Transverse colon (tissue), 4 donors: ENCODE data around the gene CYP26A1. TPM values are rescaled to one million over a fixed set of nuclear protein-coding genes. Genes with fewer than 3 reads are reported as not detected.

Experiments
- DNase-seq: peaks from one replicate; pipeline ENCODE4 v3.0.0-alpha.2; 2019
- H3K27ac ChIP-seq, 4 donors: fragments of 200-600 bp; sonication (generic); 2 replicates each; pipeline ENCODE4 v1.5.1; 2016 to 2018; ENCODE audit warnings: inconsistent platforms in 4 of 4
- H3K27me3 ChIP-seq: fragments of 200-600 bp; sonication (generic); 2 replicates; pipeline ENCODE4 v1.5.1; 2017; ENCODE audit warnings: inconsistent platforms
- H3K36me3 ChIP-seq, 4 donors: fragments of 200-600 bp; sonication (generic); 2 replicates each; pipeline ENCODE4 v1.5.1; 2017 to 2019; ENCODE audit warnings: inconsistent platforms in 4 of 4
- H3K4me1 ChIP-seq, 4 donors: fragments of 200-600 bp; sonication (generic); 2 replicates each; pipeline ENCODE4 v1.5.1; 2017 to 2020; ENCODE audit warnings: inconsistent platforms in 4 of 4
- H3K4me3 ChIP-seq, 4 donors: fragments of 200-600 bp; sonication (generic); 1 replicate in 1 of 4; 2 replicates in 3 of 4; pipeline versions ENCODE4 v1.5.1 to v1.6.1; 2017 to 2019; ENCODE audit warnings: inconsistent platforms in 4 of 4
- H3K9me3 ChIP-seq, 2 donors: fragments of 200-600 bp; sonication (generic); 2 replicates each; pipeline ENCODE4 v1.5.1; 2017 to 2019; ENCODE audit warnings: inconsistent platforms in 2 of 2
- EP300 ChIP-seq: sonication (generic); formaldehyde crosslinking; IDR thresholded peaks from one replicate; pipeline ENCODE4 v1.6.1; 2017; ENCODE audit warnings: antibody characterized with exemption, low read depth
- POLR2A ChIP-seq: fragments of 450-650 bp; IDR thresholded peaks from one replicate; pipeline ENCODE4 v1.6.1; 2016; ENCODE audit warnings: antibody characterized with exemption, mild to moderate bottlenecking, moderate library complexity
- POLR2AphosphoS5 ChIP-seq, 3 donors: sonication (generic); formaldehyde crosslinking; IDR thresholded peaks; one replicate each; pipeline ENCODE4 v1.6.1; 2016; ENCODE audit warnings: antibody characterized with exemption in 3 of 3
- WGBS, 2 donors: methylation state at CpG; one replicate each; pipeline ENCODE4 v1.1.5; 2018; ENCODE audit warnings: low coverage in 1 of 2; 5-methylcytosine and 5-hydroxymethylcytosine counted together
- in situ Hi-C, 4 donors: fragments of 200-750 bp; cut with MboI; loops; one replicate each; pipeline versions ENCODE4 v1.15.0 to v1.15.1; 2017; ENCODE audit warnings: low sequenced_read_pairs in 3 of 4, low pct_ligation_motif_present in 1 of 4, low pct_unique_long_range_greater_than_20kb in 1 of 4
- intact Hi-C: fragments of 100-400 bp; cut with DNase I; formaldehyde crosslinking; loops from one replicate; pipeline ENCODE4 v1.15.1; 2023; ENCODE audit warnings: low total_unique reads
- total RNA-seq, 4 donors: library from RNA; depleted of rRNA; stranded (reverse); fragments of >200 nt; gene quantifications; one replicate each; pipeline ENCODE4 v1.1.0, GENCODE V29; 2016
- TF ChIP-seq, protein P1 (sequence below), 5 experiments: fragments of 200-600 bp in 3 of 5; fragments of 450-650 bp in 2 of 5; sonication (generic) in 3 of 5; IDR thresholded peaks; 1 replicate in 2 of 5; 2 replicates in 3 of 5; pipeline ENCODE4 v1.5.1; 2016 to 2017; ENCODE audit warnings: antibody characterized with exemption in 5 of 5, inconsistent platforms in 3 of 5, mild to moderate bottlenecking in 2 of 5, moderate library complexity in 1 of 5

CYP26A1 gene
- total RNA-seq, 4 donors from 2014 or later: not detected

DNA sequence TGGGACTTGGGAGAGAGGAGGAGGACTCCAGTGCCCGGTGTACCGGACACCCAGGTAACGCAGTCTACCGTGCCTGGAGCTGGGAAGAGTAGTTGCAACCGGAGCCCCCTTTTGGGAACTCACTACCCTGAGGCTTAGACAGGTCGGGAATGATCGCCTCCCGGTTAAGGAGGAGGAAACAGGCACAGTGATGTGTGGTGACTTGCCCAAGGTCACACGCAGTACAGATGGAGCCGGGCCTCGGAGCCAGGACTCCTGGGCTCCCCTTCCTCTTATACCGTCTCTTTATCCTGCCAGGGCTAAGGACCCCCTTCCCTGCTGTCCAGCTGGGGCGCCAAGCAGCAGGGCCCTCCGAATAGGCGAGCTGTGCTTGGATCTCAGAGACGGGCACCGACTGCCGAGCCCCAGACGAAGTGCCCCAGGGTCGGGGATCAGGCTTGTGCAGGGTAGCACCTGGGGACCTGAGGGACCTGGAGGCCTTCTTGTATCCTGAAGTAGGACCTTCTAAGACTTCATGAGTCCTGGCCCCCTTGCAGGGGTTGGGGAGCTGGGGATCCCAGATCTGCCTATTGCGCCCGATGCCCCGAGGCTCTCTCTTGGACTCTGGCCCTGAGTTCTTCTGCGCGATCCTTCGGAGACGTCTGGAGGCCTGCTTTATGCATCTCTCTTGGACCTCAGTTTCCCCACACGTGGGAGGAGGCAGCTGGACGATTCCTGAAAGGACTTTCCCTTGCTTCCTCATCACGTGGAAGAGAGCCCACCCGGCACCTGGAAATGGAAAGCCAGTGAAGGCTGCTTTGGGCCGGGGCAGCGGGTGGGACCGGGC lies 767 bp upstream of the CYP26A1 start:
- in situ Hi-C loops: no loop called here
- H3K4me1 ChIP-seq: peaks cover 17 to 47% (median 34%) of the 10 kb centered on the region in 4 donors
- TF ChIP-seq POLR2A (no peak), EP300 (no peak), POLR2AphosphoS5 (IDR thresholded peaks at IDR 0.05) (no peak)
- TF ChIP-seq, protein P1, sequence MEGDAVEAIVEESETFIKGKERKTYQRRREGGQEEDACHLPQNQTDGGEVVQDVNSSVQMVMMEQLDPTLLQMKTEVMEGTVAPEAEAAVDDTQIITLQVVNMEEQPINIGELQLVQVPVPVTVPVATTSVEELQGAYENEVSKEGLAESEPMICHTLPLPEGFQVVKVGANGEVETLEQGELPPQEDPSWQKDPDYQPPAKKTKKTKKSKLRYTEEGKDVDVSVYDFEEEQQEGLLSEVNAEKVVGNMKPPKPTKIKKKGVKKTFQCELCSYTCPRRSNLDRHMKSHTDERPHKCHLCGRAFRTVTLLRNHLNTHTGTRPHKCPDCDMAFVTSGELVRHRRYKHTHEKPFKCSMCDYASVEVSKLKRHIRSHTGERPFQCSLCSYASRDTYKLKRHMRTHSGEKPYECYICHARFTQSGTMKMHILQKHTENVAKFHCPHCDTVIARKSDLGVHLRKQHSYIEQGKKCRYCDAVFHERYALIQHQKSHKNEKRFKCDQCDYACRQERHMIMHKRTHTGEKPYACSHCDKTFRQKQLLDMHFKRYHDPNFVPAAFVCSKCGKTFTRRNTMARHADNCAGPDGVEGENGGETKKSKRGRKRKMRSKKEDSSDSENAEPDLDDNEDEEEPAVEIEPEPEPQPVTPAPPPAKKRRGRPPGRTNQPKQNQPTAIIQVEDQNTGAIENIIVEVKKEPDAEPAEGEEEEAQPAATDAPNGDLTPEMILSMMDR (IDR thresholded peaks at IDR 0.05): no peak
- H3K27me3 ChIP-seq: peaks cover 100% of the 10 kb centered on the region
- no peak overlapping the region for H3K27ac ChIP-seq
- intact Hi-C loops: no loop called here
- peak overlapping the region in 2 of 4 donors; percentile 22 to 47 for H3K4me3 ChIP-seq
- H3K36me3 ChIP-seq: no peaks in the 10 kb centered on the region
- H3K9me3 ChIP-seq: no peaks in the 10 kb centered on the region
- 8% methylated on average over 27 of the region's 34 CpGs; no CpG with 5 or more reads in 1 of the 2 donors for whole genome bisulfite sequencing, 2 donors
- DNase-seq: no peak

DNA sequence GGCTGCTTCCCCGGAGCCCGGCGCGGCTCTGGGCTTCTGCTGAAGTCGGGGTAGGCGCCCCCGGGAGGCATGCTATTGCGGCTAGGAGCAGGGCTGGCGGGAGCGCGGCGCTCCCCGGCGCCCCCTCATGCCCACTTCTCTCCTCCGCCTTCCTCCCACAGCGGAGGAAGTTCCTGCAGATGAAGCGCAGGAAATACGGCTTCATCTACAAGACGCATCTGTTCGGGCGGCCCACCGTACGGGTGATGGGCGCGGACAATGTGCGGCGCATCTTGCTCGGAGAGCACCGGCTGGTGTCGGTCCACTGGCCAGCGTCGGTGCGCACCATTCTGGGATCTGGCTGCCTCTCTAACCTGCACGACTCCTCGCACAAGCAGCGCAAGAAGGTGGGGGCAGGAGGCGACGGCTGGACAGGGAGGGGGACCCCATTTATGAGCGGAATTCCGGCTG lies 479 bp downstream of the CYP26A1 start:
- DNase-seq: no peak
- Histone ChIP-seq H3K4me1 (peaks cover 17 to 39% (median 30%) of the 10 kb centered on the region in 4 donors), H3K27ac (no peak overlapping the region), H3K4me3 (peak overlapping the region in 2 of 4 donors; percentile 22 to 38), H3K27me3 (peaks cover 100% of the 10 kb centered on the region), H3K9me3 (no peaks in the 10 kb centered on the region), H3K36me3 (no peaks in the 10 kb centered on the region)
- 2% methylated on average over 38 of the region's 40 CpGs; no CpG with 5 or more reads in 1 of the 2 donors for WGBS, 2 donors
- intact Hi-C loops (no loop called here), in situ Hi-C loops (no loop called here)
- TF ChIP-seq EP300 (no peak), POLR2AphosphoS5 (IDR thresholded peaks at IDR 0.05) (no peak), POLR2A (no peak)
- TF ChIP-seq, protein P1 (IDR thresholded peaks at IDR 0.05): no peak

DNA sequence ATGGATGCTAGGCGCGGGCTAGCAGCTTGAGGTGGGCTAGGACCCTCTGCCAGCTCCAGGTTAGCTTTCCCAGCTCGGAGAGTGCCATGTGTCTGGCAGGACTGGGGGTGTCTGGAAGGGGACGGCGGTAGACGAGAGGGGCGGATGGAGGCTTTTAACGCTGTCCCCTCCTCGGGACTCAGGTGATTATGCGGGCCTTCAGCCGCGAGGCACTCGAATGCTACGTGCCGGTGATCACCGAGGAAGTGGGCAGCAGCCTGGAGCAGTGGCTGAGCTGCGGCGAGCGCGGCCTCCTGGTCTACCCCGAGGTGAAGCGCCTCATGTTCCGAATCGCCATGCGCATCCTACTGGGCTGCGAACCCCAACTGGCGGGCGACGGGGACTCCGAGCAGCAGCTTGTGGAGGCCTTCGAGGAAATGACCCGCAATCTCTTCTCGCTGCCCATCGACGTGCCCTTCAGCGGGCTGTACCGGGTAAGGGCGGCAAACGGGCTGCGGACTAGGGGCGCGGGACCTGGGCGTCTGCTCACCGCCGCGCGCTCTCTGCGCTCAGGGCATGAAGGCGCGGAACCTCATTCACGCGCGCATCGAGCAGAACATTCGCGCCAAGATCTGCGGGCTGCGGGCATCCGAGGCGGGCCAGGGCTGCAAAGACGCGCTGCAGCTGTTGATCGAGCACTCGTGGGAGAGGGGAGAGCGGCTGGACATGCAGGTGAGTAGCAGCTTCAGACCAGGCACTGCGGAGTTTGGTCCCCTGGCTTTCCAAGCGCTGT lies 1.1 kb downstream of the CYP26A1 start:
- in situ Hi-C loops: loop anchor here in 1 of 4 donors (25.0 kb wide), 1 partner anchor 438 kb away; no protein-coding TSS in a partner anchor

More for the DNA sequence above, 1.1 kb downstream of the CYP26A1 start:
- DNase-seq: no peak
- Histone ChIP-seq H3K27ac (no peak overlapping the region), H3K4me1 (peaks cover 17 to 39% (median 30%) of the 10 kb centered on the region in 4 donors), H3K9me3 (no peaks in the 10 kb centered on the region), H3K4me3 (peak overlapping the region in 1 of 4 donors; percentile 38), H3K27me3 (peaks cover 100% of the 10 kb centered on the region), H3K36me3 (no peaks in the 10 kb centered on the region)
- no peak for TF ChIP-seq POLR2AphosphoS5 (IDR thresholded peaks at IDR 0.05)
- no peak for TF ChIP-seq POLR2A
- no peak for TF ChIP-seq EP300
- TF ChIP-seq, protein P1 (IDR thresholded peaks at IDR 0.05): no peak
- WGBS, 2 donors: 16% methylated on average over 47 of the region's 67 CpGs; no CpG with 5 or more reads in 1 of the 2 donors
- intact Hi-C loops: no loop called here
